Astrocyte of the cerebellum (primary cell): Measurements from ENCODE around the gene CMIP.

Experiments used
- DNase-seq: peaks from one replicate; pipeline ENCODE4 v3.0.0-alpha.2; 2011; ENCODE audit warnings: low read depth
- H3K4me3 ChIP-seq: 2 replicates; pipeline ENCODE4 v1.5.1; 2011; ENCODE audit warnings: mild to moderate bottlenecking, low read depth, low read length, moderate library complexity
- CTCF ChIP-seq: IDR thresholded peaks from 2 replicates; pipeline ENCODE4 v1.5.1; 2012; ENCODE audit warnings: low read length, low read depth, moderate library complexity, mild to moderate bottlenecking; ENCODE audit errors: missing control alignments
- in situ Hi-C: cut with HindIII; loops from 2 replicates; pipeline ENCODE4 v1.10.0; 2017; ENCODE audit warnings: low sequenced_read_pairs

Gene CMIP

GRCh38 chr16:81706327-81707295, 262.0 kb downstream of the CMIP start:
- in situ Hi-C loops = no loop called here
- H3K4me3 ChIP-seq = no peak overlapping the region
- TF ChIP-seq CTCF = no peak

GRCh38 chr16:81707411-81708265, 263.0 kb downstream of the CMIP start:
- no peak for TF ChIP-seq CTCF
- no peak overlapping the region for H3K4me3 ChIP-seq
- in situ Hi-C loops = no loop called here
- no peak for DNase-seq

More at GRCh38 chr16:81706327-81707295, 262.0 kb downstream of the CMIP start:
- DNase-seq = no peak

- TF ChIP-seq CTCF = no peak
- H3K4me3 ChIP-seq = no peak overlapping the region
- no peak for DNase-seq
- in situ Hi-C loops = no loop called here
Observed at GRCh38 chr16:81708266-81709015, 263.8 kb downstream of the CMIP start.

GRCh38 chr16:81709016-81709900, 264.6 kb downstream of the CMIP start:
- no peak overlapping the region for H3K4me3 ChIP-seq
- no peak for TF ChIP-seq CTCF
- no peak for DNase-seq
- in situ Hi-C loops = no loop called here

GRCh38 chr16:81710044-81710443, 265.4 kb downstream of the CMIP start:
- TF ChIP-seq CTCF = no peak
- DNase-seq = no peak
- no peak overlapping the region for H3K4me3 ChIP-seq
- in situ Hi-C loops = no loop called here
